Measurements from ENCODE around the gene HEATR9.
"Not testable (repeated sequence)": the region's sequence is repeated elsewhere in the genome, so short reads cannot be mapped to it uniquely, and the experiment has no call there.

HEATR9 gene

GRCh38 chr17:35868737-35869136 lies at the start of gene HEATR9:
TSS of gene HEATR9 (minus strand) at chr17:35868891. CDS start at chr17:35868742, 149 bp downstream.
- no peak for DNase-seq (ENCODE audit: low read depth)

- DNase-seq (ENCODE audit: low read depth), result no peak
Observed at GRCh38 chr17:35917519-35918213, 49.0 kb upstream of the HEATR9 start.

- no peak for DNase-seq (ENCODE audit: low read depth)
Observed at GRCh38 chr17:35915153-35915964, 46.7 kb upstream of the HEATR9 start.

- DNase-seq (ENCODE audit: low read depth), result no peak
Observed at GRCh38 chr17:35914354-35914753, 45.7 kb upstream of the HEATR9 start.

GRCh38 chr17:35913609-35914008 lies 44.9 kb upstream of the HEATR9 start:
- no peak for DNase-seq (ENCODE audit: low read depth)

- no peak for DNase-seq (ENCODE audit: low read depth)
Observed at GRCh38 chr17:35912942-35913341, 44.3 kb upstream of the HEATR9 start.

- DNase-seq (ENCODE audit: low read depth), result no peak
Observed at GRCh38 chr17:35912339-35912912, 43.7 kb upstream of the HEATR9 start.

- no peak for DNase-seq (ENCODE audit: low read depth)
Observed at GRCh38 chr17:35909408-35909807, 40.7 kb upstream of the HEATR9 start.

GRCh38 chr17:35907691-35908090 lies 39.0 kb upstream of the HEATR9 start:
- no peak for DNase-seq (ENCODE audit: low read depth)

GRCh38 chr17:35906926-35907637 lies 38.4 kb upstream of the HEATR9 start:
- DNase-seq (ENCODE audit: low read depth), result no peak

- DNase-seq (ENCODE audit: low read depth), result no peak
Observed at GRCh38 chr17:35906191-35906925, 37.7 kb upstream of the HEATR9 start.

- no peak for DNase-seq (ENCODE audit: low read depth)
Observed at GRCh38 chr17:35903451-35903850, 34.8 kb upstream of the HEATR9 start.

- DNase-seq (ENCODE audit: low read depth), result no peak
Observed at GRCh38 chr17:35901631-35902175, 33.0 kb upstream of the HEATR9 start.

- no peak for DNase-seq (ENCODE audit: low read depth)
Observed at GRCh38 chr17:35900708-35901480, 32.2 kb upstream of the HEATR9 start.

GRCh38 chr17:35900280-35900679 lies 31.6 kb upstream of the HEATR9 start:
- DNase-seq (ENCODE audit: low read depth), result no peak

- no peak for DNase-seq (ENCODE audit: low read depth)
Observed at GRCh38 chr17:35898283-35899070, 29.8 kb upstream of the HEATR9 start.

GRCh38 chr17:35897772-35898171 lies 29.1 kb upstream of the HEATR9 start:
- DNase-seq (ENCODE audit: low read depth), result not testable (repeated sequence)

- no peak for DNase-seq (ENCODE audit: low read depth)
Observed at GRCh38 chr17:35895636-35896587, 27.2 kb upstream of the HEATR9 start.

- no peak for DNase-seq (ENCODE audit: low read depth)
Observed at GRCh38 chr17:35894206-35894605, 25.5 kb upstream of the HEATR9 start.

All from HS-27A (cell line).